HL-60 (cell line): ENCODE data around the gene CPD.

Source experiments
- CTCF ChIP-seq: IDR thresholded peaks from one replicate; pipeline ENCODE4 v1.5.1; 2011; ENCODE audit warnings: low read length, control low read depth, inconsistent platforms; ENCODE audit not compliant: insufficient read depth
- SPI1 ChIP-seq: IDR thresholded peaks from 2 replicates; pipeline ENCODE4 v1.6.1; 2012; ENCODE audit warnings: low read depth, mild to moderate bottlenecking, borderline replicate concordance

- TF ChIP-seq CTCF, result no peak
- no peak for TF ChIP-seq SPI1
Measured at GRCh38 chr17:30345089-30345433, 33.7 kb upstream of the CPD start.
